Panc1 (cell line): ENCODE data around the gene CFAP58.

Experiments used
- CTCF ChIP-seq: fragments of 450-650 bp; IDR thresholded peaks from 2 replicates; pipeline ENCODE4 v1.5.1; 2017; ENCODE audit warnings: mild to moderate bottlenecking
- POLR2AphosphoS5 ChIP-seq: IDR thresholded peaks from 2 replicates; pipeline ENCODE4 v1.6.1; 2012; ENCODE audit warnings: mild to moderate bottlenecking, low read depth, low read length, moderate library complexity
- REST ChIP-seq, 2 experiments: IDR thresholded peaks; 2 replicates each; pipeline ENCODE4 v1.6.1; 2011 to 2012; ENCODE audit warnings: low read depth in 2 of 2, control low read depth in 1 of 2, low read length in 1 of 2, mild to moderate bottlenecking in 1 of 2, moderate library complexity in 1 of 2; ENCODE audit not compliant: insufficient read depth in 1 of 2
- SIN3A ChIP-seq: IDR thresholded peaks from 2 replicates; pipeline ENCODE4 v1.6.1; 2012; ENCODE audit warnings: low read depth, mild to moderate bottlenecking, low read length, moderate library complexity, borderline replicate concordance; ENCODE audit not compliant: insufficient read depth
- TCF7L2 ChIP-seq: IDR thresholded peaks from 2 replicates; pipeline ENCODE4 v1.6.1; 2011; ENCODE audit warnings: mild to moderate bottlenecking, low read depth, low read length, inconsistent platforms

- TF ChIP-seq CTCF (no peak), POLR2AphosphoS5 (no peak), REST (IDR thresholded peaks at IDR 0.05; ENCODE audit: insufficient read depth in 1 of 2, low read depth in 2 of 2, low read length in 1 of 2) (no peak), SIN3A (no peak), TCF7L2 (no peak)
These were observed 95.8 kb downstream of the CFAP58 start for GRCh38 chr10:104449391-104449790.
